DOHH2 (cell line): ENCODE measurements around the gene CYP11A1.

ENCODE experiments used
- H3F3A ChIP-seq: fragments of 200-600 bp; sonication (generic), shearing (Covaris generic); 2 replicates; pipeline ENCODE4 v1.6.0; 2016; ENCODE audit warnings: antibody characterized with exemption, mild to moderate bottlenecking; ENCODE audit not compliant: control insufficient read depth, insufficient read depth
- H3K27ac ChIP-seq: fragments of 200-600 bp; sonication (generic); 2 replicates; pipeline ENCODE4 v1.5.1; 2014; ENCODE audit warnings: low read depth, mild to moderate bottlenecking, low read length, moderate library complexity
- H3K27me3 ChIP-seq: fragments of 200-600 bp; sonication (generic); 2 replicates; pipeline ENCODE4 v1.6.1; 2014; ENCODE audit warnings: mild to moderate bottlenecking, low read length, mixed read lengths; ENCODE audit not compliant: control insufficient read depth
- H3K36me3 ChIP-seq: fragments of 200-600 bp; sonication (generic); 2 replicates; pipeline ENCODE4 v1.6.1; 2014; ENCODE audit warnings: mild to moderate bottlenecking, low read length, moderate library complexity, mixed read lengths; ENCODE audit not compliant: control insufficient read depth
- H3K4me1 ChIP-seq: fragments of 200-600 bp; sonication (generic); 2 replicates; pipeline ENCODE4 v1.6.1; 2014; ENCODE audit warnings: mild to moderate bottlenecking, low read length, mixed read lengths; ENCODE audit not compliant: control insufficient read depth
- H3K4me2 ChIP-seq: fragments of 200-600 bp; sonication (generic); 2 replicates; pipeline ENCODE4 v1.6.0; 2014; ENCODE audit warnings: mild to moderate bottlenecking, low read length, moderate library complexity
- H3K4me3 ChIP-seq: fragments of 200-600 bp; sonication (generic); 2 replicates; pipeline ENCODE4 v1.5.1; 2014; ENCODE audit warnings: mild to moderate bottlenecking, low read length, mixed read lengths
- H3K79me2 ChIP-seq: fragments of 200-600 bp; sonication (generic); 2 replicates; pipeline ENCODE4 v1.6.1; 2014; ENCODE audit warnings: mild to moderate bottlenecking, low read length, mixed read lengths; ENCODE audit not compliant: control insufficient read depth
- H3K9me2 ChIP-seq: fragments of 200-600 bp; sonication (generic); replicated peaks from 2 replicates; pipeline ENCODE4 v1.6.1; 2014; ENCODE audit warnings: mild to moderate bottlenecking, low read length, mixed read lengths; ENCODE audit not compliant: control insufficient read depth
- H3K9me3 ChIP-seq: fragments of 200-600 bp; sonication (generic); 2 replicates; pipeline ENCODE4 v1.6.1; 2014; ENCODE audit warnings: antibody characterized with exemption, low read length, mixed read lengths; ENCODE audit not compliant: control insufficient read depth, insufficient read depth
- H4K20me1 ChIP-seq: fragments of 200-600 bp; sonication (generic); 2 replicates; pipeline ENCODE4 v1.6.0; 2014; ENCODE audit warnings: low read depth, mild to moderate bottlenecking, antibody characterized with exemption, low read length, moderate library complexity; ENCODE audit not compliant: control insufficient read depth, insufficient read depth
- EZH2phosphoT487 ChIP-seq: fragments of 200-600 bp; sonication (generic); IDR thresholded peaks from 2 replicates; pipeline ENCODE4 v1.6.1; 2017; ENCODE audit warnings: borderline replicate concordance, mild to moderate bottlenecking, antibody characterized with exemption, low read length, moderate library complexity, mixed read lengths
- TF ChIP-seq, protein P1 (sequence below): fragments of 200-600 bp; sonication (generic); IDR thresholded peaks from one replicate; pipeline ENCODE4 v1.5.1; 2014; ENCODE audit warnings: antibody characterized with exemption, mild to moderate bottlenecking, low read depth, low read length; ENCODE audit not compliant: poor library complexity, severe bottlenecking

Gene CYP11A1

DNA sequence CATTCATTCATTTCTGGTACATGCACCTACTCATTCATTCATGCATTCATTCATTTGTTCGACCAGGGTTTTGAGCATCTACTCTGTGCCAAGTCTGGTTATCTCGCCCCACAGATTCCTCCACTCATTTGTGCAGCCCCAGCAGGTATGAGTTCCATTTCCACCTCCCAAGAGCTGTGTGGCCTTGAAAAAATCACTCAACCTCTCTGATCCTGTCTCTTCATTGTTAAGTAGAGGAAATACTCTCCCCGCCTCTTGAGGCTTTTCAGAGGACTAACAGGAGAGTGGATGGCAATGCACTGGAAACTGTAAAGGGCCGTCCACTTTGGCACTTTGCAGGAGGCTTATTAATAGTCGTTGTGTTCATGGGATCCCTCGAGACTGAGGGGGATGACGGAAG, 61.8 kb downstream of the CYP11A1 start:
- no peaks in the 10 kb centered on the region for H3K4me1 ChIP-seq
- peaks cover 3% of the 10 kb centered on the region; the same call in 1 of the 2 replicates for H3K27me3 ChIP-seq
- no peaks in the 10 kb centered on the region for H3K36me3 ChIP-seq

DNA sequence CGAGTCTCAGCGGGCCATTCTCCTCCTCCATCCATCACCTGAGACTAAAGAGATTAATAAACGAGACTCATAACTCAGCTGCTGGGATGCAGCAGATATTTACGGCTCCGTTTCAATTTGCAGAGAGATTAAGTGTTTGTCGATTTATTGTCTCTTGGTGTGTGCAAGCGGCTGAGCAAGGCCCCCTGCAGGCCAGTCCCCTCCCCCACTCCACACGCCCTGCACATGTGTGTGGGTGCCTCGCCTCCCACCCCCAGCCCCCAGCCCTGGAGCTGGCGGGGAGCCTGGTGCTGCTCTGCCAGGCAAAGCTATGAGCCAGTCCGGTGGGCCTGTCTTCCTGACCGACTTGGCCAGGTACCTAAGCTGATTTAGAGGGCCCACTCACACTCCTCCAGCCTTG, 63.0 kb downstream of the CYP11A1 start:
- Histone ChIP-seq H3K36me3 (no peaks in the 10 kb centered on the region), H3K4me2 (no peak overlapping the region), H3F3A (no peaks in the 10 kb centered on the region), H3K4me1 (no peaks in the 10 kb centered on the region), H3K27ac (no peak overlapping the region), H3K79me2 (no peaks in the 10 kb centered on the region), H3K9me3 (no peaks in the 10 kb centered on the region), H3K27me3 (peaks cover 3% of the 10 kb centered on the region; the same call in 1 of the 2 replicates), H3K4me3 (no peak overlapping the region), H3K9me2 (no peaks in the 10 kb centered on the region), H4K20me1 (no peaks in the 10 kb centered on the region)
- no peak for TF ChIP-seq EZH2phosphoT487
- TF ChIP-seq, protein P1, sequence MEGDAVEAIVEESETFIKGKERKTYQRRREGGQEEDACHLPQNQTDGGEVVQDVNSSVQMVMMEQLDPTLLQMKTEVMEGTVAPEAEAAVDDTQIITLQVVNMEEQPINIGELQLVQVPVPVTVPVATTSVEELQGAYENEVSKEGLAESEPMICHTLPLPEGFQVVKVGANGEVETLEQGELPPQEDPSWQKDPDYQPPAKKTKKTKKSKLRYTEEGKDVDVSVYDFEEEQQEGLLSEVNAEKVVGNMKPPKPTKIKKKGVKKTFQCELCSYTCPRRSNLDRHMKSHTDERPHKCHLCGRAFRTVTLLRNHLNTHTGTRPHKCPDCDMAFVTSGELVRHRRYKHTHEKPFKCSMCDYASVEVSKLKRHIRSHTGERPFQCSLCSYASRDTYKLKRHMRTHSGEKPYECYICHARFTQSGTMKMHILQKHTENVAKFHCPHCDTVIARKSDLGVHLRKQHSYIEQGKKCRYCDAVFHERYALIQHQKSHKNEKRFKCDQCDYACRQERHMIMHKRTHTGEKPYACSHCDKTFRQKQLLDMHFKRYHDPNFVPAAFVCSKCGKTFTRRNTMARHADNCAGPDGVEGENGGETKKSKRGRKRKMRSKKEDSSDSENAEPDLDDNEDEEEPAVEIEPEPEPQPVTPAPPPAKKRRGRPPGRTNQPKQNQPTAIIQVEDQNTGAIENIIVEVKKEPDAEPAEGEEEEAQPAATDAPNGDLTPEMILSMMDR, result no peak

More for the DNA sequence above, 61.8 kb downstream of the CYP11A1 start:
- H3K9me2 ChIP-seq, result no peaks in the 10 kb centered on the region
- TF ChIP-seq, protein P1, result no peak
- TF ChIP-seq EZH2phosphoT487, result no peak
- no peak overlapping the region for H3K4me2 ChIP-seq
- H4K20me1 ChIP-seq, result no peaks in the 10 kb centered on the region
- no peaks in the 10 kb centered on the region for H3F3A ChIP-seq
- no peak overlapping the region for H3K27ac ChIP-seq
- H3K4me3 ChIP-seq, result no peak overlapping the region
- no peaks in the 10 kb centered on the region for H3K9me3 ChIP-seq
- H3K79me2 ChIP-seq, result no peaks in the 10 kb centered on the region

DNA sequence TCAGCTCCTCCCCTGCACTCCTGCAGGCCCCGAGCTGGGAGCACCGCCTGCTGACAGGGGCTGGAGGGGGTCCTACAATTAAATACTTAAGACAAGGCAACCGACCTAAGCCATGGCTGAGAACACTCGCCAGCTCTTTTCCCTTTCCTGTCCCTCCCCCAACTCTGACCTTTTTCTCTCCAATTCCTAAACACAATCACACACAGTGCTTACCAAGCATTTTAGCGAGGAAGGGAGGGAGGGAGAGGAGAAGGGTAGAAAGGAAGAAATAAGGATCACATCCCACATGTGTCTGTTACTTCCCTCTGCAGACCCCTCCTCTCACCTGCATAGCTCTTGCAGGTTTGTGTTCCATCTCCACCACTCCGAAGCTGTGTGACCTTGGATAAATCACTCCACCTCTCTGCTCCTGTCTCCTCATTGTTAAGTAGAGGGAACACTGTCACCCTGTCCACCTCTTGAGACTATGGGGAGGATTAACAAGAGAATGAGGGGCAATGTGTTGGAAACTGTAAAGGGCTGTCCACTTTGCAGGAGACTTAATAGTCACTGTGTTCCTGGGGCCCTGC, 63.6 kb downstream of the CYP11A1 start:
- no peaks in the 10 kb centered on the region for H3K9me3 ChIP-seq
- no peaks in the 10 kb centered on the region for H3K4me1 ChIP-seq
- H3K27me3 ChIP-seq, result peaks cover 3% of the 10 kb centered on the region; the same call in 1 of the 2 replicates
- no peak for TF ChIP-seq EZH2phosphoT487
- TF ChIP-seq, protein P1, result no peak
- no peaks in the 10 kb centered on the region for H3K9me2 ChIP-seq
- H4K20me1 ChIP-seq, result no peaks in the 10 kb centered on the region
- H3K79me2 ChIP-seq, result no peaks in the 10 kb centered on the region
- H3F3A ChIP-seq, result no peaks in the 10 kb centered on the region
- no peaks in the 10 kb centered on the region for H3K36me3 ChIP-seq
- H3K4me3 ChIP-seq, result no peak overlapping the region
- no peak overlapping the region for H3K27ac ChIP-seq
- H3K4me2 ChIP-seq, result no peak overlapping the region
